GM06990 (cell line): Measurements from ENCODE around the gene SPATA31C1.

ENCODE experiments used
- DNase-seq: peaks from one replicate; pipeline ENCODE4 v3.0.0-alpha.2; 2011; ENCODE audit not compliant: insufficient read length; ENCODE audit errors: extremely low read depth
- H3K27me3 ChIP-seq: replicated peaks from 2 replicates; pipeline ENCODE4 v1.6.0; 2011; ENCODE audit warnings: low read length; ENCODE audit not compliant: control insufficient read depth, insufficient read depth
- H3K36me3 ChIP-seq: 2 replicates; pipeline ENCODE4 v1.5.1; 2011; ENCODE audit warnings: low read length; ENCODE audit not compliant: control insufficient read depth, insufficient read depth
- H3K4me3 ChIP-seq: replicated peaks from 2 replicates; pipeline ENCODE4 v1.5.1; 2011; ENCODE audit warnings: low read depth, mild to moderate bottlenecking, control low read depth, low read length
- TF ChIP-seq, protein P1 (sequence below): IDR thresholded peaks from 2 replicates; pipeline ENCODE4 v1.5.1; 2011; ENCODE audit warnings: low read length, control low read depth, mild to moderate bottlenecking, inconsistent platforms; ENCODE audit not compliant: insufficient read depth, poor library complexity, severe bottlenecking

Gene SPATA31C1

GRCh38 chr9:87873607-87874303 lies 44.0 kb upstream of the SPATA31C1 start:
- TF ChIP-seq, protein P1, sequence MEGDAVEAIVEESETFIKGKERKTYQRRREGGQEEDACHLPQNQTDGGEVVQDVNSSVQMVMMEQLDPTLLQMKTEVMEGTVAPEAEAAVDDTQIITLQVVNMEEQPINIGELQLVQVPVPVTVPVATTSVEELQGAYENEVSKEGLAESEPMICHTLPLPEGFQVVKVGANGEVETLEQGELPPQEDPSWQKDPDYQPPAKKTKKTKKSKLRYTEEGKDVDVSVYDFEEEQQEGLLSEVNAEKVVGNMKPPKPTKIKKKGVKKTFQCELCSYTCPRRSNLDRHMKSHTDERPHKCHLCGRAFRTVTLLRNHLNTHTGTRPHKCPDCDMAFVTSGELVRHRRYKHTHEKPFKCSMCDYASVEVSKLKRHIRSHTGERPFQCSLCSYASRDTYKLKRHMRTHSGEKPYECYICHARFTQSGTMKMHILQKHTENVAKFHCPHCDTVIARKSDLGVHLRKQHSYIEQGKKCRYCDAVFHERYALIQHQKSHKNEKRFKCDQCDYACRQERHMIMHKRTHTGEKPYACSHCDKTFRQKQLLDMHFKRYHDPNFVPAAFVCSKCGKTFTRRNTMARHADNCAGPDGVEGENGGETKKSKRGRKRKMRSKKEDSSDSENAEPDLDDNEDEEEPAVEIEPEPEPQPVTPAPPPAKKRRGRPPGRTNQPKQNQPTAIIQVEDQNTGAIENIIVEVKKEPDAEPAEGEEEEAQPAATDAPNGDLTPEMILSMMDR, result no peak
- no peak for DNase-seq
- no peak overlapping the region for H3K4me3 ChIP-seq
- H3K27me3 ChIP-seq, result no peaks in the 10 kb centered on the region; the same call in none of the 2 replicates
- H3K36me3 ChIP-seq, result no peaks in the 10 kb centered on the region

DNA sequence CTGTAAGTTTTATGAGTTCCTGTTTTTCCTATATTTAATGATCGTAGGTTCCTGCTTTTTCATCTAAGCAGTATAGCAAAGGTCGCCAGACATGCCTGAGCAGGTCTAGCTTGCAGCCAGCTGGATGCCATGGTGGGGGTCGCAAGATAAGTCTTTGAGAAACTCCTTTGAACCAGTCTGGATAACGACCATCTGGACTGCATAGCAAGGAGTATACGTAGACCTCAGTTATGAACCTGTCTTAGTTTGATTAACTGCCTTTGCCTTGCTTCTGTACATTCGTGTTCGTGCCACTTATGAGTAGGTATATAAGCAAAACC lies 43.5 kb upstream of the SPATA31C1 start:
- Histone ChIP-seq H3K36me3 (no peaks in the 10 kb centered on the region), H3K27me3 (no peaks in the 10 kb centered on the region; the same call in none of the 2 replicates), H3K4me3 (no peak overlapping the region)
- TF ChIP-seq, protein P1, result no peak
- DNase-seq, result no peak

- Histone ChIP-seq H3K27me3 (no peaks in the 10 kb centered on the region; the same call in none of the 2 replicates), H3K4me3 (no peak overlapping the region), H3K36me3 (no peaks in the 10 kb centered on the region)
- DNase-seq, result no peak
- TF ChIP-seq, protein P1, result no peak
These were observed 42.7 kb upstream of the SPATA31C1 start for GRCh38 chr9:87875060-87875459.

DNA sequence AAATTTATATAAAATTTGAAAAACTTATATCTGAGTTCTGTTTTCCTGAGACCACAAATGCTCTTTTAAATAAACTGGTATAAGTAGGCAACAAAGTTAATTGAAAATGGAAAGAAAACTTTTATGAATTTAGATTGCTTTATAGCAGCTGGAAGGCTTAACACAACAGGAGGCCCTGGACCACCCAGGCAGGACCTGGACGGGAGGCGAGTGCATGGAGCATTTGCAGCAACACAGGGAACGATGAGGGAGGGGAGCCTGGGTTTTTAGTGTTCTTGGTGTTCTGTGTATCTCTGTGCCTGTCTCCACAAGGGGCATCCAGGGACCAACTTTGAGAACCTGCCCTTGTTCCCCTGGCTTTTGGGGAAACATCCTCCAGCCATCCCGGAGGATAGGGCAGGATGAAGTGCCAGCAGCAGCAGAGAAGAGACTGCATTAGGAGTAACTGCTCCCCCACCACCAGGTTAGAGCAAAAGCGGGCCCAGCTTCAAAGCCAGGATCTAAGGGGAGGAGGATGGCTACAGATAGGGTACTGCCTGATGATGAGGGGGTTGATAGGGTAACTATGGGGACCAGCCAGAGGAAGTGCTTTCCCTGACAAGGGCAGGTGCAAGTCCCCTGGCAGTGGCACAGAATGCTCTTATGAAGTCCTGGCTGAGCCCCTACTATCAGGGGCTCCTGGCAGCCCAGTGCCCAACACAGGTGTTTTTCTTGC lies 41.8 kb upstream of the SPATA31C1 start:
- Histone ChIP-seq H3K36me3 (no peaks in the 10 kb centered on the region), H3K4me3 (no peak overlapping the region), H3K27me3 (no peaks in the 10 kb centered on the region; the same call in none of the 2 replicates)
- DNase-seq, result no peak
- TF ChIP-seq, protein P1, result no peak

- DNase-seq, result no peak
- Histone ChIP-seq H3K4me3 (no peak overlapping the region), H3K36me3 (no peaks in the 10 kb centered on the region)
These were observed 41.1 kb upstream of the SPATA31C1 start for GRCh38 chr9:87876708-87877107.

More at GRCh38 chr9:87876708-87877107, 41.1 kb upstream of the SPATA31C1 start:
- H3K27me3 ChIP-seq, result no peaks in the 10 kb centered on the region; the same call in none of the 2 replicates
- TF ChIP-seq, protein P1, result no peak
